Activated naive CD4-positive, alpha-beta T cell treated with Interleukin-2 at 50 U/mL for 16 hours (primary cell): ENCODE data around the gene ZKSCAN4.

Experiments
- DNase-seq: peaks from one replicate; pipeline ENCODE4 v3.0.0-alpha.2; 2020

The ZKSCAN4 gene

GRCh38 chr6:28252009-28252975 is at the start of gene ZKSCAN4:
Gene ZKSCAN4 (minus strand): TSS chr6:28252269. CDS start chr6:28251980, 289 bp downstream.
- DNase-seq: peak; percentile 83

GRCh38 chr6:28296520-28297060 is 44.5 kb upstream of the ZKSCAN4 start:
- no peak for DNase-seq

GRCh38 chr6:28295326-28295725 is 43.3 kb upstream of the ZKSCAN4 start:
- no peak for DNase-seq

GRCh38 chr6:28291573-28291972 is 39.5 kb upstream of the ZKSCAN4 start:
- no peak for DNase-seq

- DNase-seq: no peak
These were observed 30.9 kb upstream of the ZKSCAN4 start for GRCh38 chr6:28282926-28283325.

GRCh38 chr6:28281288-28282064 is 29.4 kb upstream of the ZKSCAN4 start, which contains the start of gene PGBD1:
Gene PGBD1 (plus strand): TSS chr6:28281572. CDS start chr6:28283814, 2,242 bp downstream.
- DNase-seq: peak; percentile 49

- no peak for DNase-seq
These were observed 28.7 kb upstream of the ZKSCAN4 start for GRCh38 chr6:28280595-28281287.

GRCh38 chr6:28277746-28278145 is 25.7 kb upstream of the ZKSCAN4 start:
- no peak for DNase-seq

GRCh38 chr6:28274888-28275287 is 22.8 kb upstream of the ZKSCAN4 start:
- DNase-seq: no peak

- DNase-seq: no peak
These were observed 17.4 kb upstream of the ZKSCAN4 start for GRCh38 chr6:28269492-28269891.

GRCh38 chr6:28267695-28268059 is 15.6 kb upstream of the ZKSCAN4 start:
- no peak for DNase-seq

GRCh38 chr6:28266962-28267694 is 15.1 kb upstream of the ZKSCAN4 start, which contains the start of gene ZSCAN26:
Gene ZSCAN26 (plus strand): TSS chr6:28267143. CDS start chr6:28271920, 4,777 bp downstream.
- DNase-seq: peak; percentile 91

- DNase-seq: no peak
These were observed 14.5 kb upstream of the ZKSCAN4 start for GRCh38 chr6:28266563-28266961.

GRCh38 chr6:28264834-28265401 is 12.8 kb upstream of the ZKSCAN4 start:
- no peak for DNase-seq

- DNase-seq: no peak
These were observed 11.9 kb upstream of the ZKSCAN4 start for GRCh38 chr6:28263922-28264321.

GRCh38 chr6:28258877-28259777 is 7.1 kb upstream of the ZKSCAN4 start, which contains the start of gene NKAPL:
Gene NKAPL (plus strand): TSS chr6:28259297. CDS start chr6:28259372, 75 bp downstream.
- peak; percentile 55 for DNase-seq

GRCh38 chr6:28257042-28257441 is 5.0 kb upstream of the ZKSCAN4 start:
- DNase-seq: no peak

GRCh38 chr6:28254121-28254519 is 2.1 kb upstream of the ZKSCAN4 start:
- no peak for DNase-seq

GRCh38 chr6:28251661-28252008 is 434 bp downstream of the ZKSCAN4 start:
- peak; percentile 37 for DNase-seq

GRCh38 chr6:28250747-28251146 is 1.3 kb downstream of the ZKSCAN4 start:
- no peak for DNase-seq
